GM19438 (cell line): ENCODE data around the gene SP140L.
"Not testable (repeated sequence)": the region's sequence is repeated elsewhere in the genome, so short reads cannot be mapped to it uniquely, and the experiment has no call there.

Experiments
- ATAC-seq: cut with Tn5 transposase; IDR thresholded peaks from one replicate; pipeline ENCODE4 v1.9.1; 2021; ENCODE audit warnings: low read depth; ENCODE audit not compliant: unreplicated experiment

SP140L gene

DNA sequence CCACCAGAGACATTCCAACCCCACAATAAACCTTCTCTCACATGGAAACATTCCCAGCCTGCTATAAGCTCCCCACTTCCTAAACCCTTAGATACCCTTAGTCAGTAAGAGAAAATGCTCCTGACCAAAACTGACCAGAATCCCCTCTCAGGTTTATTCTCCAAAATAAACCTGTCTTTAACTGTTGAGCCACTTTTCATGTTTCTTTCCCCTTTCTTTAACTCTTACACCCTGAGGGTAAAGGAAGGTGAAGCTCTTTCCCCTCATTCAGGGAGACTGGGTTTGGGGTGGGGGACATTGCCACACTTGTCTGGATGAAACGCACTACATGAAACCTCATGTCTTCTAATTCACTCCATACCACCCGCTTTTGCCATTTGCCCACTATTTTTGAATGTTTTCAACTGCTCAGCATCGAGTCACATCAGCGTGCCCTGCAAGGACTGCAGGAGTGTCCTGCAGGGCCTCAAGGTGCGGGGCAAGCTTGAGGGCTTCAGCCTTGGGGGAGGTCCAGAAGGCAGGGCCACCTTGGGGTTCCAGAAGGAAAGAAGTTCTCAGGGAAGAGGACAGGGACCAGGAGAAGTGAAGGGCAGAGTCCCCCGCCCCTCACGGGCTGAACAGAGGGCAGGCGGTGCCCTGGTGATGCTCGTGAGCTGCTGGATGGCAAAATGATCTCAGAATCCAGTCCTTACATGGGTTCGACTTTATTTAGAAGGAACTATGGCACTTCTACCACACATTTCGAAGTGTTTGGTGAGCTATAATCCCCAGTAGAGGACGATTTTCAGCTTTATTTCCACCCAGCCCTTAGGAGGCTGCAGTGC lies 4.2 kb upstream of the SP140L start:
- no peak for ATAC-seq

DNA sequence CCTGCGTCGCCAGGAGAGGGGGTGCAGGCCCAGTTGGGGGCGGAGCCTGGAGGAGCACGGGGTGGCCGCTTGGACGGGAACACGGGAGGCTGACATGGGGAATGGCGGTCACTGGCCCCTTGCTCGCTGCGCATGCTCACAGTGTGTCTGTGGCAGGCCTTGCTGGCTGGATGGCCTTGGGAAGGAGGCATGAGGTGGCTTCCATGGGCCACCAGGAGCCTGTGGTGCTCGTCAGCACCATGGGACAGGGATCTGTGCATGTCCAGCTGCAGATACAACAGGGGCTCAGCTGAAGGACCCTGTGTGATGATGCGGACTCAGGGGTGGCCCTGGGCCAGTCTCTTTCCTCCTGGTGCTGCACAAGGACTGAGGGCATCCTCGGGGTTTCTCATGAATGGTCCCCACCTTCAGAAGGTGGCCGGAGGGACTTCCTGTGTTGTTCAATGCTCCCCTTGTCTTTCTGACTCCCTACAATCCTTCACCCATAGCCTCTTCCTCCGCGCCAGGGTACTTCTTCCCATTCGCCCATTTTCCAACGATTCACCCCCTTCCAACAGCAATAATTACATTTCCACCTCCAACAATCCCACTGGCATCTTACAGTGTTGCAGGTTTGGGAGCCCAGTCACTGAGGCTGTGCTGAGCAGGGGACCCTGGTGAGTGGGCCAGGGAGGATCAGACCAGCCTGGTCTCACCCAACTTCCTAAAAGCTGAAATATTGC lies 3.4 kb upstream of the SP140L start:
- ATAC-seq, result no peak

GRCh38 chr2:230324503-230324902 lies 2.5 kb upstream of the SP140L start:
- no peak for ATAC-seq

DNA sequence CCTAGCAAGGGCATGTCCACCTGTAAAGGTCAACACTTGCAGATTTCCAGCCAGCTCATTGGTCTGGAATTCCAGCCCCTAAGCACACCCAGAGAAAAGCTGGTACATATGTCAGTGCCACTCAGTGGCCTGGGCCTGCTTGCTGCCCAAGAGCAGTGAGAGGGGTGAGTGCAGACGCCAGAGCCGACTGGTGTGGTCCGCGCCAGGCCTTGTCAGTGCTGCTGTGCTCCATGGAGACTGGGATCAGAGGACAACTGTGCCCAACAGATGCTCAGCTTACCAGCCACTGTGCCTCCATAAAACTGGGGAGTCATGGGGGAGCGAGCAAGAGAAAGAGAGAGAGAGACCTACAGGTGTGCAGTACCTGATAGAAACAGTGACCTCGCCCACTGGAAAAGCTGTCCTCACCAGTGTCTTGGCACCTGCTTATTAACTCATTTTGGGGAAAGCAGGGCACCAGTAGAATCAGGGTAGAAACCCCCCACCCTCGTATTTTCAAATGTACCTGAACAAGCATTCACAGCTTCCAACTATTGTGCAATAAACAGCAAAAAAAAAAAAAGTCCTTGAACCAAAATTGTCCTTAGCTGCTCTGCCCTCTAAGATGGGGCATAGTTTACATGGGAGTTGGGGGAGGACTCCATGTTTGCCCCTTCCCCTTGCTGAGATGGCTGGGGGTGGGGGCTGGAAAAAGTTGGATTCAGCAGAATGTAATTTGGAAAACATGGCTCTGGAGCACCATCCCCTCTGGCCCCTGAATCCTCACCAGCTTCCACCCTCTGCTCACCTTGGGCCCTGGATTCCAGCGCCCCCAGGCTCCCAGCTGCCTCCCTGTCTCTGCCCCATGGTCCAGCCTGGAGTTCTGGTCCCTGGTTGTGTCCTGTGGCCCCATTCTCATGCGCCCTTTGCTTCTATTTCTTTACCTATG lies 1.4 kb upstream of the SP140L start:
- no peak for ATAC-seq

GRCh38 chr2:230327418-230328154 lies 593 bp downstream of the SP140L start:
- ATAC-seq, result peak; percentile 64

GRCh38 chr2:230328155-230328458 lies 1.1 kb downstream of the SP140L start:
- no peak for ATAC-seq

DNA sequence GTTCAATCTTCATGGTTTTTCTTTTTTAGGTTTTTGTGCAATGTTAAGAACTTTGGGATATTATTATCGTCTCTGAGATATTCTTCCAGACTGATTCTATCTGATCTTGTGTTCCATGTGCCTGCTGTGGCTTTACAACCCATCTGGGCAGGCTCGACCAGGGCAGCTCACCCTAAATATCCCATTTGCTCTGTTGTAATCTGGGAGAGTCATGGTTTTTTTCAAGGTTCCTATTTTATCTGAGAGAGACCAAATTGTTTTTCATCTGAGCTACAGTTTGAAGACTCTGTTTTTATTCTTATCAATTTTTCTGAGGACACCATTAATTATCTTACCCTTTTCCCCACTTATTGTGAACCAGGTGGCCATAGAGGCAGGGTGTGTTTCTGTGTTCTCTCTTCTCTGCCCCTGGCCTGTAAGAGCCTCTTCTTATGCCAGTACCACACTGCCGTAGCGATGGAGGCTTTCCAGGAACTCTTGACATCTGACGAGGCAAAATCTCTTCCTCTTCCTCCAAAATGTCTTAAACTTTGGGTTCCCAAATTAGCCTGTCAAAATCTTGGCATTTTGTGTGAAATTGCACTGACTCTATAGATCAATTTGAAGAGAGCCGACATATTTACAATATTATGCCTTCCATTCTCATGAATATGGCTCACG lies 3.1 kb downstream of the SP140L start:
- no peak for ATAC-seq

- no peak for ATAC-seq
Observed at GRCh38 chr2:230330725-230331124, 3.7 kb downstream of the SP140L start.

DNA sequence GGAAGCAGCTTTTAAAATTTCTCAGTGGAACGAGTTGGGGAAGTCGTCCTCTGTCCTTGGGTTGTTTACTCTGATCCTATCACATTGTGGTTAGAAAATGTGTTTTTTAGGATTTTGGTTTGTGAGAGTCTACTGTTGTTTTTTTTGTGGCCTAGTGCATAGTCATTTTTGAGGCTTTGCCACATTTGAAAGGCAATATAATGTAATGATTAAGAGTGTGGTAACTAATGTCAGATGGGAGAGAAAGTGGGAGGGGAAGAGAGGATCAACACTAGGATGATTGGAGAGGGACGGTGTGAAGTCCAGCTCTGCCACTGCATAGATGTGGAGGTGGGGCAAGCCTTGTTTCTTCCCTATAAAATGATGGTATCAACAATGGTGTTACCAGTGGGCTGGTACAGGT lies 8.5 kb downstream of the SP140L start:
- no peak for ATAC-seq

GRCh38 chr2:230335864-230336506 lies 9.0 kb downstream of the SP140L start:
- no peak for ATAC-seq

DNA sequence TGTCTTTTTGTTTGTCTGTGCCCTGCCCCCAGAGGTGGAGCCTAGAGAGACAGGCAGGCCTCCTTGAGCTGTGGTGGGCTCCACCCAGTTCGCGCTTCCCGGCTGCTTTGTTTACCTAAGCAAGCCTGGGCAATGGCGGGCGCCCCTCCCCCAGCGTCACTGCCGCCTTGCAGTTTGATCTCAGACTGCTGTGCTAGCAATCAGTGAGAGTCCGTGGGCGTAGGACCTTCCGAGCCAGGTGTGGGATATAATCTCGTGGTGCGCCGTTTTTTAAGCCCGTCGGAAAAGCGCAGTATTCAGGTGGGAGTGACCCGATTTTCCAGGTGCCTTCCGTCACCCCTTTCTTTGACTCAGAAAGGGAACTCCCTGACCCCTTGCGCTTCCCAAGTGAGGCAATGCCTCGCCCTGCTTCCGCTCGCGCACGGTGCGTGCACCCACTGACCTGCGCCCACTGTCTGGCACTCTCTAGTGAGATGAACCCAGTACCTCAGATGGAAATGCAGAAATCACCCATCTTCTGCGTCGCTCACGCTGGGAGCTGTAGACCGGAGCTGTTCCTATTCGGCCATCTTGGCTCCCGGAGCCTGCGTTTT lies 15.0 kb downstream of the SP140L start:
- ATAC-seq, result not testable (repeated sequence)

DNA sequence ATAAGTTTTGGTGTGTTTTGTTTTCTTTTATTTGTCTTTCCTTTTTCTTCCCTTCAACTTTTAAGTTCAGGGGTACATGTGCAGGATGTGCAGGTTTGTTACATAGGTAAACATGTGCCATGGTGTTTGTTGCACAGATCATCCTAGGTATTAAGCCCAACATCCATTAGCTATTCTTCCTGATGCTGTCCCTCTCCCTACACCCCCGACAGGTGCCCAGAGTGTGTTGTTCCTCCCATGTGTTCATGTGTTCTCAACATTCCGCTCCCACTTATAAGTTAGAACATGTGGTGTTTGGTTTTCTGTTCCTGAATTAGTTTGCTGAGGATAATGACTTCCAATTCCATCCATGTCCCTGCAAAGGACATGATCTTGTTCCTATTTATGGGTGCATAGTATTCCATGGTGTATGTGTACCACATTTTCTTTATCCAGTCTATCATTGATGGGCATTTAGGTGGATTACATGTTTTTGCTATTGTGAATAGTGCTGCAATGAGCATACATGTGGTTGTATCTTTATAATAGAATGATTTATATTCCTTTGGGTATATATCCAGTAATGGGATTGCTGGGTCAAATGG lies 16.1 kb downstream of the SP140L start:
- not testable (repeated sequence) for ATAC-seq

GRCh38 chr2:230343747-230344146 lies 16.8 kb downstream of the SP140L start:
- ATAC-seq, result no peak

DNA sequence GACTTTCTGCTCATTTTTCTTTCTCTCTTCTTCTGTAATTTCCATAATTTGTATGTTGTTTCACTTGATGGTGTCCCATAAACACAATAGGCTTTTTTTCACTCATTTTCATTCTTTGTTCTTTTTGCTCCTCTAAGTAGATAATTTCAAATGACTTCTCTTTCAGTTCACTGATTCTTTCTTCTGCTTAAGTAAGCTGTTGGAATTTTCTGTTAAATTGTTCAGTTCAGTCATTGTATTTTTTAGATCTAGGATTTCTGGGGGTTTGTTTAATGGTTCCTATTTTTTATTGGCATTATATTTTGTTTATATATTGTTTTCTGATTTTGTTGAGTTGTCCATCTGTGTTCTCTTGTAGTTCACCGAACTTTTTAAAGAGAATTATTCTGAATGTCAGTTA lies 19.5 kb downstream of the SP140L start:
- no peak for ATAC-seq

GRCh38 chr2:230346921-230347533 lies 20.0 kb downstream of the SP140L start:
- no peak for ATAC-seq

GRCh38 chr2:230347659-230348305 lies 20.8 kb downstream of the SP140L start:
- peak; percentile 70 for ATAC-seq

- ATAC-seq, result no peak
Observed at GRCh38 chr2:230348787-230349186, 21.8 kb downstream of the SP140L start.

DNA sequence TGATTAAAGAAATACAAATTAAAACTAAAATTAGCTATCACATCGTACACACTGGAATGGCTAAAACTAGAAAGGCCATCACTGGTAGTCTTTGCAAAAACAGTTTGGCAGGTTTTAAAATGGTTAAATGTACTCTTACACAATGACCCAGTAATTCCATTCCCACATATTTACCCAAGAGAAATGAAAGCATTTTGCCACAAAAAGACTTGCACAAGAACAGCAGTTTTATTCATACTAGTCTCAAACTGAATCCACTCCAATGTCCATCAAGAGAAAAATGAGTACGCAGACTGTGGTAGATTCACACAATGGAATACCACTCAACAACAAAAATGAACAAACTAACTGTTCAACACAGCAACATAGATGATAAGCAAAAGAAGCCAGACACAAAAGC lies 29.1 kb downstream of the SP140L start:
- ATAC-seq, result no peak
